GM12865 (cell line): ENCODE results near the gene FITM1.

Experiments used
- DNase-seq: peaks from one replicate; pipeline ENCODE4 v3.0.0; 2010; ENCODE audit warnings: low read depth
- H3K4me3 ChIP-seq: 2 replicates; pipeline ENCODE4 v1.5.1; 2011; ENCODE audit warnings: mild to moderate bottlenecking, low read depth, low read length, control low read depth
- CTCF ChIP-seq: IDR thresholded peaks from 2 replicates; pipeline ENCODE4 v1.5.1; 2011; ENCODE audit warnings: low read length, control low read depth, low read depth, inconsistent platforms; ENCODE audit not compliant: insufficient read depth; ENCODE audit errors: missing control alignments

Gene FITM1

GRCh38 chr14:24130717-24131548 is 474 bp downstream of the FITM1 start:
- TF ChIP-seq CTCF = no peak
- H3K4me3 ChIP-seq = no peak overlapping the region
- no peak for DNase-seq

- no peak for DNase-seq
- no peak for TF ChIP-seq CTCF
- no peak overlapping the region for H3K4me3 ChIP-seq
These were observed 1.1 kb downstream of the FITM1 start for GRCh38 chr14:24131549-24131966.

- no peak overlapping the region for H3K4me3 ChIP-seq
- DNase-seq = no peak
- no peak for TF ChIP-seq CTCF
These were observed 1.7 kb downstream of the FITM1 start for GRCh38 chr14:24132061-24132685.

GRCh38 chr14:24132976-24133375 is 2.5 kb downstream of the FITM1 start:
- no peak overlapping the region for H3K4me3 ChIP-seq
- DNase-seq = no peak
- no peak for TF ChIP-seq CTCF

GRCh38 chr14:24133735-24134134 is 3.3 kb downstream of the FITM1 start:
- TF ChIP-seq CTCF = no peak
- no peak for DNase-seq
- no peak overlapping the region for H3K4me3 ChIP-seq

GRCh38 chr14:24135584-24135833 is 5.0 kb downstream of the FITM1 start:
- DNase-seq = peak; percentile 26
- H3K4me3 ChIP-seq = peak overlapping the region; percentile 71
- TF ChIP-seq CTCF = no peak
